ENCODE measurements around the gene PFKP.

The PFKP gene

DNA sequence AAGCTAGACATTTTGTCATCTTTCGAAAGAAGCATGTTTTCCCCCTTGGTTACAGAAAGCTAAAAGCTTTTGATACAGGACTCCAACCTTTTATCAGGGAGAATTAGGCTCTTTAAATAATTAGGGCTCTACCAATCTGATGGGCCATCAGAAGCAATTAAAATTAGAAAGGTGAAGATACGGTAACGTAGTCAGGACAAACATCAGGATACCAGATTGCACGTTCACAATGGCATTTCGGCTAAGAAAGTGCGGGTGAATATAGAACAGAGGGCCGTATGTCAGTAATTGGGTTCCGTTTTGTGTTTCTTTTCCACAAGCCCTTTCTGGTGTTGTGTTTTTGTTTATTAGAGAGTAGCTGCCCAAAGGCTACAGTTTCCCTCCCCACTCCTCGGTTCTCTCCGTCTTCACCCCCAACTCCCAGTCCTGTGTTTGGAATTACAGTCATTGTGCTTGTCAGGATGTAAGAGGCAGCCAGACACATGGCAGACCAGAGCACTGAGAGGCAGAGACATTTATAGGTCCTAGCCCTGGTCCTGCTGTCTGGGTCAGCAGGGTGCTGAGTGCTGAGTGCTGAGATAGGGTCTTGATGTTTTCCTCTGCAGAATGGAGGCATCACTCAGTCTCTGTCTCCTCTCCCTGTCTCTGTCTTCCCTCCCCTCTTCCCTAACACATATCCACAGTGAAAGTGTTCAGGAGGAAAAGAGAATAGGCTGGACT is 5.5 kb downstream of the PFKP start:
- no peak for DNase-seq

DNA sequence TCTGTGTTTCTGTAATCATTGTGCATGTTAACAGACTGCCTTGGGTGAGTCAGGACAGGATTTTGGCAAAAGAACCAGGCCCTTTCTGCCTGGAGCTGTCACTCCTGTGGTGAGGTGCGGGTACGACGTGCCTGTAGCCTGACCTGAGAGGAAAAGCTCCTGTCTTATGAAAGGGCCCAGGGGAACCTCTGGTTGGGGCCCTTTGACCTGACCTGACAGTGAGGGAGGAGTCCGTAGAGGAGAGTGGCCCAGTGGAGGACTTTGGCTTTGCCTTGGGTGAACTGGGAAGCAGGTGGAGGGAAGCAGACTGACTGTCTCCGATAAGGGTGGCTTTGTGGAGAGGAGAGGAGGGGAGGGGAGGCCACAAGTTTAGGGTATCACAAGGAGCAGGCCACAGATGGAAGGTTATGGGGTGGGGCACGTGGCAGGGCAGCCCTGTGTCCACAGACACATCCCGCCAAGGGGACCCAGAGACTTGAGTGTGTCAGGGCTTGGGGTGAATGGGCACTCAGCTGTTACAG is 6.9 kb downstream of the PFKP start:
- DNase-seq, result no peak

DNA sequence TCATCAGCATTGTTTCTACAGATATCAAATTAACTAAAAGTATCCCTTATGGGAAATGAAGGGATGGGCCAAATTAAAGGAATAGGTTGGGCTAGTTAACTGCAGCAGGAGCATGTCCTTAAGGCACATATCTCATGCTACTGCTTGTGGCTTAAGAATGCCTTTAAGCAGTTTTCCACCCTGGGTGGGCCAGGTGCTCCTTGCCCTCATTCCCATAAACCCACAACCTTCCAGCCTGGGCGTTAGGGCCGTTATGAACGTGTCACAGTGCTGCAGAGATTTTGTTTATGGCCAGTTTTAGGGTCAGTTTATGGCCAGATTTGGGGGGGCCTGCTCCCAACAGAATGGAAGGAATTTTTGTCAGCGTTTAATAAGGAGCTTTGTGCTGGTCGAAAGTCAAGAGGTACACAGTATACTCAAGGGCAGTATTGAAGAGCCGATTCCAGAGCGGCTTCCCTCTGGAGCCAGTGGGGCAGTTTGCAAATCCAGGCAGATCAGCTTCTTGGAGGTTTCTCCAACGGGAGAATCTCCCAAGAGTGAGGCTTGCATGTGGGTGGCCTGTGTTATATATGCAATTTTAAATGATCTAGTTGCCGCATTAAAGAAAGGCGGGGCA is 7.7 kb downstream of the PFKP start:
- no peak for DNase-seq

DNA sequence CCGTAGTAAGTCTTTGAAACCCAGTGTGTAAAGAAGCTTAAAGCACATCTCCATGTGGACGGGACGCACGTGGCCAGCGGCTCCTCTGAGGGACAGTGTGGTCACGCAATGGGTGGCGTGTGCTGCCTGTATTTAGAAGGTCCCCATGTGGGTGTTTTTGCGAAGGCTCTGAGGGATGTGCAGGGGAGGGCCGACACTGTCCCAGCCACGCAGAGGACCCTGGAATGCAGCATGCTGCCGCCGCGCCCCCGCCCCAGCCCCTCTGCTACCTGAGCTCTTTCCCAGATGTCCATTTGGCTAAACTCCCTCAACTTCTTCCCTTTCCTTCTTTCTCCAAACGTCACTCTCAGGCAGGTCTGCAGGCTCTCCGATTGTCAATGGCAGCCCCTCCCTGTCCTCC is 8.8 kb downstream of the PFKP start:
- no peak for DNase-seq

DNA sequence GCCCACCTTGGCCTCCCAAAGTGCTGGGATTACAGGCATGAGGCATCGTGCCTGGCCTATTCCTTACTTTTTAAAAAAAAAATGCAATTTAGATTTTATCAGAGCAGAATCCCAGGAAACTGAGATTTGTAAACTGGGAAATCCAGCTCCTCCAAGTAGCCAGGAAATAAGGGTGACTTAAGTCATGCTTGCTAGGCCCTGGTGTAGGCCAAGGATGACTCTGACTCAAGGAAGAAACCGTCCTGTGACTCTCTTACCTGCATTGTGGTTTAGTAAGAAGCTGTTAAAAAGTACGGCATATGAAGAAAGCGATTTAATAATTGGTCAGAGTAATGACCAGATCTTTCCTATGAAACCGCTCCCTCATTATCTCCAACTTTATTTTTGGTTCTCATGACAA is 10.2 kb downstream of the PFKP start:
- DNase-seq, result no peak

DNA sequence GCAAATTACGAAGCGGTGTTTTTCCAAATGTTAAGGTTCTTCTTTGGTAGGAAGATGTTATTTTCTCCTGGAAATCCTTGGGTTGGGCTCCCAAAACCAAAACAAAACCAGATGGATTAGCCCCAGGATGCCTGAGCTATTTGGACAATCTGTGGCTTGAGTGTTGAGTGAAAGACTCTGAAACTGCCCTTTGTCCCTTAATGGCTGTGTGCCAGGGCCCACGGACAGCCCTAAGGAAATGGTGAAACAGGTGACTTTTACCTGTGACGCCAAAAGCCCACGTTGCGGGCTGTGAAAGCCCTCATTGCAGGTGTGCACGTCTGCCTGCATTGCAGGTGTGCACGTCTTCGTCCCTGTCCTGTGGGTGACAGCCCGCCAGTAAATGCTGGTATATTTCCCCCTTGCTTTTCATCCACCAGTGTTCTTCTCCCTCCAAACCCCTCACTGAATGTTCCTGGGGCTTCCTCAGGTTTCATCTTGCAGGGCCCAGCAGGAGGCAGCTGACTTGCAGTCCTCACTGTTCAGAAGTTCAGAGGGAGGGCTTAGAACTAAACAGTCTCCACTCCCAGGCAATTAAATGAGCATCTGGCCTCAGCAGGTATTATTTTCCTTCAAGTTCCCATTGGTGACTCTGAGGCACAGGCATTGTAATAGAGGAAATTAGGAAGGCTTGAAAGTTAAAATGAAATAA is 10.7 kb downstream of the PFKP start:
- DNase-seq, result no peak

DNA sequence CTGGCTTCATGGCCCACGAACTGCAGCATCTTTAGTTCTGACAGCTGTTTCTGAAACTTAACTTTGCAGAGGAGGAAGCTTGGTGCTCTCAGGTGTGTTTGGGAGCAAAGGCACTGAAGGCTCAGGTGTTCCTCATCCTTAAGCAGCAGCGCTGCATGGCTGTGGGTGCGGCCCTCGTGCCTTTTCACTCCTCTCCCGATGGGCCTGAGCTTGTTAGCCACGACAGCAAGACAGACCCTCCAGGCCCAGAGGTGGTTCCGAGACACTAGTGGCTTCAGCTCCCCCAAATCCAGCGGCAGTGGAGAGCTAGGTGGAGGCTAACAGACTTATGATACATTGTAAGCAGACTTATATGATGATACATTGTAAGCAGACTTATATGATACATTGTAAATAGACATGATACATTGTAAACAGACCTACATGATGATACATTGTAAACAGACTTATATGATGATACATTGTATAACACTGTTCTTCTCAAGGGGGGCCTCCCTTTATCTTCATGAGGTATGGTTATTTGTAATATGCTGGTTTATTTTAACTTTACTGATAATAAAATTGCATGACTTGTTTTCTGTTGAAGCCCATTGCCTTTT is 14.1 kb downstream of the PFKP start:
- DNase-seq, result no peak

DNA sequence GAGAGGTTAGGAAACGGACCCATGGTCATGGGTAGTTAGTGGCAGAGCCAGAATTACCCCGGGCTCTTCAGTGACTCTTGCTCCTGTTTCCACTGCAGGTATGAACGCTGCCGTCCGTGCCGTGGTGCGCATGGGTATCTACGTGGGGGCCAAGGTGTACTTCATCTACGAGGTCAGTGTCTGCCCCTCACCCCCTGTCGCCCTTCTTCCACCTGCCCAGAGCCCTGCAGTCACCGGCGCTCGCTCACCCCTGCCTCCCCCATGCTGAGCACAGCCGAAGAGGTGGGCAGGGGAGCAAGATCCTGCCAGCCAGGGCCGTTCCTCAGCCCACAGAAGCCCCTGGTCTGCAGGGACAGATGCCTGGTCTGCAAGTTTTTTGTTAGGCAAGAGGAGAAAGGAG is 14.9 kb downstream of the PFKP start:
- DNase-seq, result no peak

DNA sequence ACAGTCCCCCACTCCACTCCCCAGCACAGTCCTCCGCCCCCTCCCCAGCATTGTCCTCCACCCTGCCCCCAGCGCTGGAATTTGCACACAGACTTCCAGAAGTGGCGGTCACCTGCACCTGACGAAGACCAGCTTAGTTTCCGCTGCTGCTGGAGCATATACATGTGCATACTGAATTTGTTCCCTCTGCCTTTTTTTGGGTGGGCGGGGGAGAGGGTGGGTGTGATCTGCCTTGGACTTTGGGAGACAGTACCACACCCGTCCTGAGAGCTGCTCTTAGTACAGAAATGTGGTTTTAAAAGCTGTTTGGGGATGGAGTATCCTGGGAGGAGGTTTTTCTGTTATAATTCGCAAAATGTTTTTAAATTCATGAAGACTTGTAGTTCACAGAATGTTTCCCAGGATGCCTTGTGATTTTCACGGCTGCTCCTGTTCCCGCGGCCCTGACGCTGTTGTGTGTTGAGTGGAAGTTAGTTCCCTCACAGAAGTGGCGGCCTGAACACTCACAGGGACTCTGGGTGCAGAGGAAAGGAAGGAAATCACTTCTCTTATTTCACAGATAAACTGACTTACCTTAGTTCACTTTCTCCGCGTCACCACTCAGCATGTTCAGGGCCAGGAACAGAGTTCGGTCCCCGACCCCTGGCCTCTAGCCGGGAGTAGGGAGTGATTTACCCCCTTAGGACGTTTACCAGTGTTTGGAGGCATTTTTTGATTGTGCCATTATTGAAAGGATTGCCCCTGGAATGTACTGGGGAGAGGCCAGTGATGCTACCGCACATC is 18.6 kb downstream of the PFKP start:
- no peak for DNase-seq

DNA sequence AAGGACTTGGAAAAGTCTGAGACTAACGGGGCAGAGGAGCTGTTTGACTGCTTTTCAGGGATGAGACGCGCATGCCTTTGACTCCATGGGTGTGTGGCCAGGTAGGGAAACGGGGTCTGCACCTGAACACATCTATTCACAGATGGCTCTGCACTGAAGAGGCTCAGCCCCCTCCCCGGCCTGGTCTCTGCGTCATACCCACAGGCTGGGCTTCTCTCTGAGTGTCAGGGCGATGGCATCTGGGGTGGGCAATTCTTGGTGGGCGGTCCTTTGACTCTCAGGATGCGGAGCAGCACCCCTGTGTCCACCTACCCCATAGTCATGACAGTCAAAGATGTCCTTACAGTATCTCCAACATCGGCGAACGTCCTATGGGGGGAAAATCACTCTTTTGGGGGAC is 23.0 kb downstream of the PFKP start:
- DNase-seq, result no peak

DNA sequence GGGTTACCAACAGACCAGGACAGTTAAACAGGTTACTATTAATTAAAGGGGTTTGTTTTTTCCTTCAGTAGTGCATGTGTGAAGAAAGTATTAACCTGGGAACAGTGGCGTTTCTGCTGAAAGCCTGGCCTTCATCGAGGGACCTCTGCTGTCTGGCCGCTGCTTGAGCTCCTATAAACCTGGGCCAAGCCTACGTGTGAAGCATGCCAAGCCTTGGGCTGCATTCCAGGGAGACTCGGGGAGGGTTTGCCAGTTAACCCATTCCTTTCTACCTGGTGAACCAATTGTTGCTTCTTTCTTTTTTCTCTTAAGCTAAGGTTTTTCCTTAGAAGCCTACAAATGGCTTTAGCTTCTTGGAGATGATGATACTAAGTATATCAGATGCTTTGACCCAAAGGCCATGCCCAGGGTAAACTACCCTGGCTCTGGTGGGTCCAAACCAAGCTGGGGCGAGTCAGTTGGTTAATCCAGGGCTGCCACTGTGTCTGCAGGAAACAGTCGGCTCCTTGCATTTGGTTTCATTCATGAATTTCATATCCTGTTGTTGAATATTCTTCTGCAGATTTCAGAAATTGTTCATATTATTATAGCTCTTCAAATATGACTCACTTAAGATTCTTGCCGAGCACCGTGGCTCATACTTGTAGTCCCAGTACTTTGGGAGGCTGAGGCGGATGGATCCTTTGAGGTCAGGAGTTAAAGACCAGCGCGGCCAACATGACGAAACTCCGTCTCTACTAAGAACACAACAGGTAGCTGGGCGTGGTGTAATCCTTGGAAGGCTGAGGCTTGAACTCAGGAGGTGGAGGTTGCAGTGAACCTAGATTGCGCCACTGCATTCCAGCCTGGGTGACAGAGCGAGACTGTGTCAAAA is 23.8 kb downstream of the PFKP start:
- DNase-seq, result peak; percentile 89

DNA sequence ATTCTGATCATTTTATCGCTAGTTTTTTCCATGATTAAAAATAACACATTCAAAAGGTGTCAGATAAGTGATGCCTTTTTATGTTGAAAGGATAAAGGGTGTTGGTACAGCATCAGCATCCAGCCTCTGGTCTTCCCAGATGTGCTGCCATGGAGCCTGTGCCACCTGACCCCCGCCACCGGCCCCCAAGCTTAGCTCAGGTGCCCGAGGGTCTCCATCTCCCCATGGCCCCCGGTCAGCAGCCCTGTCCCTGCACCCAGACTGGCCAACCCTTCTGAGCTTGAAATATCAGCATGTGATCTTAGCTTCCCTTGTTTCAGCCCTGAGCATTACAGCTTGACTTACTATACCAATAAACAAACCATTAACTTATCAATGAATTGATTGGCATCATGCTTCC is 24.6 kb downstream of the PFKP start:
- no peak for DNase-seq

DNA sequence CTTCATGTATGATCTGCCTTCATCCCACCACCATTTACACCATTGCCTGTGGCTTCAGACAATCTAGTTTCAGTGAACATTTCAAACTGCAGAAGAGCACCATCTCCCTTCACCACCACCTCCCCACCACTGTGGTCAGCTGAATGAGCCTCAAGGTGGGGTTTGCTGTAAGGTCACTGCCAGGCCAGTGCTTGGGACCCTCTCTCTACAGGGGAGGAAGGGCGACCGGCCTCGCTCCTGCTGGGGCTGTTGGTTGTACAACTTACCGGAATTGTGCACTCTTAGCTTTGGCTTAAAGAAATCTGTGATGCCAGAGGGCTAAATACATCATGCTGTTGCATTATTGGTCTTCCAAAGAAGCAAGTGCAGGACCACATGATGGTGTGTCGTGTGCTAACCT is 26.6 kb downstream of the PFKP start:
- DNase-seq, result no peak

DNA sequence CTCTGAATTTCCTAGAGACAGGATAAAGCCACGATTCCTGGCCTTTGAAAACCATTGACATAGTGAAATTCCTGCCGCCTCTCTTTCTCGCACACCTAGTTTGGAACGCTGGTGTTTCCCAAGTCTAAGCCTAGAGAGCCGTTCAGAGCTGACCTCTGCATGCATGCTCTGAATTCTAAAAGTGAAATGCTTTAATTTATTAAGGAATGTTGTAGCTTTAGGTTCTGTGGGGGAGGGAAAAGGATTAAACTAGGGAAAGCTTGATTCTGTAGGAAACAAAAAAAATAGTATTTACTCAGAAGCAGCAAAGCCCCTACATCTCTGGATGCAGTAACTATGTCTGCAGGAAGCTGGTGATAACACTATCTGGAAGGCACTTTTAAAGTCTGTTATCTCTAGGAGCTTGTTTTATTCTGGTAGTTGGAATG is 27.3 kb downstream of the PFKP start:
- DNase-seq, result peak; percentile 11

DNA sequence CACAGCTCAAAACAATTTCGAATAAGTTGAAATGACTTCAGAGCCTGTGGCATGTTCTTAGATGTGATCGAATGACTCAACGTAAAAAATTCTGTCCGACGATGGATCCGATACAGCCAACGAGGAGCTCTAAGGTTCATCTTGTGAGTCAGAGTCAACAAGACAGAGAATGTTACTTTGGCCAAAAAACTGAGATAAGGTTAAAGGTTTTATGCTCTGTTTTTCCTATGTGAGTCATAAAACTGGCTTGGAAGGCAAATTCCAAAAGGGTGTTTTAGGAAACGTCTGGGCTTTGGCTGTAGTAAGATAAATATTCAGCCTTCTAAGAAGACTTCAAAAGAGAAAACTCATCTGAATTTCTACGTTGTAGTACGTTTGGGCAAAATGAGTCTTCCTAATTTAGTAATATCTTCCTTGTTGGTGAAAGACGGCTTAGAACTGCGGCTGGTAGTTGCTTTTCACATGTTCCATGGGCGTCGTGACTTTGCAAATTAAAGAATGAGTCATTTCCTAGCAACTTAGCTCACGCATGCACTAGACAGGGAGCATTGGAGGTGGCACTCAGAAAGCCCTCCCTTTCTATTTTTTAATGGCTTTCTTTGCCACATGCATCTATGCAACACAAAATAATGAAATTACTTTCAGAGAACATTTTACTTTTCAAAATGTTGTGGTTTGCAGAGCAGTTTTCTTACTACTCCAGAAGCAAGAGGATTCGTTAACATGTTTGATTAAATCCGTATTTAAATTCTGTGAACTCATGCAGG is 28.2 kb downstream of the PFKP start:
- peak; percentile 99 for DNase-seq

DNA sequence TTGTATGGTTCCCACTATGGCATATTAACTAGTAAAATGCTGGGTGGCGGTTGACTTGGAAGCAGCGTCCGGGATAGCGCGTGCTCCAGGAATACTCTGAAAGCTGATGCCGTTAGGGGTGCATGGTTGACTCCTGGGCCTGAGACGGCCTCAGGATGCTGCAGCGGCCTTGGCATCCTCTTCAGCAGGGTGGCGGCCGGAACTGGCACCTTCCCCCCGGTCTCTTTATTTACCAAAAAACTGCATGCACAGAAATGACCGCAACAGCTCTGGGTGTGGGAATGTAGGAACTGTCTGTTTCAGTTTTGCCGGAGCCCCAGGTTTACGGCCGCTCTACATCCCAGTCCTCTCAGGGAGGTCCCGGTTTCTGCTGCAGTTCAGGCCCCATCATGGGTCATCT is 28.8 kb downstream of the PFKP start:
- DNase-seq, result no peak

DNA sequence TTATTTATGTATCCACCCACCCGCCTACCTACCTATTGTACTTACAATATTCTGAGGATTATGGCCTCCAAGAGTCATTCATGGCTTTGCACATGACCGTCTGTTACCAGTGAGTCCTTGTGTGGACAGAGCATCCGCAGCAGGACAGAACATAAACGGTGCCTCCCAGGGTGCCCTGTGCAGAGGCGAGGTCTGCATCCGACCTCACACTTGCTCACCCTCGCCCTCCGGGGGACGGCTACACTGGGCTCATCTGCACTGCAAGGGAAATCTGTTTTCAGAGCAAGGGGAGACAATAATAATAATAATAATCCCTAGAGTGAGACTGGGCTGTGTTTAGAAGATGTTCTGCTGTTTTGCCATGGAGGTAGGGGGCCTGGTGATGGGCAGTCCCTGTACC is 29.8 kb downstream of the PFKP start:
- no peak for DNase-seq

DNA sequence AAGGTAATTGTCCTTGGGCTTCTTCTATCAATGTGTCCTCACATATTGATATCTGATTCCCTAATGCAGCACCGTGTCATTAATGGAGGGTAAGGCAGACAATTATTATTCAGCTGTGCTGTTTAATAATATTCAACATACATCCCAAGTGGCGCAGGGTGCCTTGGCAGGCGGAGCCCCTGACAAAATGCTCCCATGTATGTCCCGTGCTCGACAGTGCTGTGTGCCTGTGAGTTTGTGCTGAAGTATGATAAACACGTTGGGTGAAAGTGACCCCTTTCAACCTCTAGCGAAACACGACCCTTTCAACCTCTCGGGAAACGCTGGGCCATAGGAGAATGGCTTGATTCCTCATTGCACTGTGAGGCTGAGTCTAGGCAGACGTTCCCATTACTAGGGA is 31.3 kb downstream of the PFKP start:
- no peak for DNase-seq

DNA sequence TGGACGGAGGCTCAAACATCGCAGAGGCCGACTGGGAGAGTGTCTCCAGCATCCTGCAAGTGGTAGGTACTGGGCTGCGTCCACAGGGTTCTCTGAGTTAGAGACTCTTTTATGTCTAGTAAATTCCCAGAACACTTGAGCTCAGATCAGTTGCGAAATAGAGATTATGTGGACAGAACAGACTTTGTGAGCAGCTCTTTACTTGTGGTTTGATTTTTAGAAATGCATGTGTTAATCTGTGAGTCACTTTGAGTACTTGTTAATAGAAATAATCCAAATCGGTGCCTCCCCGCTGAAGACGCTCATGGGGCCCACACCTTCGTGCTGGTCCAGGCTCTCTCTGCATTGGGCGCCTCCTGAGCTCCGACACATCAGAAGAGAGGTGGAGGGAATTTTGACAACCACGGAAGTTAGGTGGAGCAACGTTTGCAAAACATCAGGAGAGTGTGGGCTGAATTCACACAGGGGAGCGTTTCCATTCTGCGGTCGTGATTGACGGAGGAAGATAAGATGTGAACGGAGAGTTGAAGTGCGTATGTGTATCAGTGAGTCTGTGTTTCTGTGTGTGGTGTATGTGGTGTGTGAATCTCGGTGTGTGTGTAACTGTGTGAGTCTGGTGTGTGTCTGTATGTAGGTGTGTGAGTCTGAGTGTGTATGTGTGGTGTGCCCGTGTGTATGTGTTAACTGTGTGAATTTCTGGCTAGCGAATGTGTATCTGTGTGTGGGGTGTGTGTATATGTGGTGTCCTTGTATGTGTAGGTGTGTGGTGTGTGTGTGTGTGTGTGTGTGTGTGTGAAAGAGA is 32.1 kb downstream of the PFKP start:
- peak; percentile 29 for DNase-seq

DNA sequence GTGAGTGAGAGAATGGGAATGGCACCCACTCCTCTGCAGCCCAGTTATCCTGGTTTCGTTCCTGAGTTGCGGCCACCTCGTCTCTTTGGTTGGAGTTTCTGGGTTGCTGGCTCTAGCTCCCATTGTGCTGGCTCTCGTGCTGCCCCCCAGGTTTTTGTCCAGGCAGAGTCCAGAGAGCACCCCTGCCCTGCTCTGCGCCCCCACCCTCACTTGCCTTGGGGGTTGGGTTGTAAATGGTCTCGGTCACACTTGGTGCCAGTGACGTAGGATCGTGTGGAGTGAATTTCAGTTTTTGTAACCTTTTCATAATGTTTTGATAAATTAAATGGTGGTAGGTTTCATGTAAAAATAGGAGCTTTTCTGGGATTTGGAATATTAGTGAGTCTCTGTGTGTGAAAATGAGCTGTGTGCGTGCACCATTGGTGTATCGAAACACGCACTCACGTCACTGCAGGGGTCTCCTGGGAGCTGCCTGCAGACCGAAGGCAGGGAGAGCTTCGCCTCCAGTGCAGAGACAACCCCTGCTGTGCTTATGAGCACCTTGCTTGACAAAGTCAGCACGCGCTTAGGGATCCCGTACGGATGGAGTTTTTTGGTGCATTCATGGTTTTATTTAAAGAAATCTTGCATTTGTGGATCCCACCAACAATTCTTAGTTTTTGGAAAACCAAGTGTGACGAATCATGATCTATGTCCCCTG is 32.9 kb downstream of the PFKP start:
- no peak for DNase-seq
